Loucy (cell line): ENCODE measurements around the gene OGFR.

ENCODE experiments used
- H2AFZ ChIP-seq: fragments of 200-600 bp; sonication (generic); 2 replicates; pipeline ENCODE4 v1.6.0; 2016; ENCODE audit warnings: antibody characterized with exemption, mild to moderate bottlenecking, low read length, moderate library complexity
- H3F3A ChIP-seq: fragments of 200-600 bp; 2 replicates; pipeline ENCODE4 v1.6.0; 2016; ENCODE audit warnings: antibody characterized with exemption, low read depth, mild to moderate bottlenecking
- H3K27me3 ChIP-seq: fragments of 200-600 bp; sonication (generic); 2 replicates; pipeline ENCODE4 v1.6.1; 2014; ENCODE audit warnings: low read length, mild to moderate bottlenecking; ENCODE audit not compliant: insufficient read depth, poor library complexity, severe bottlenecking
- H3K36me3 ChIP-seq: fragments of 200-600 bp; sonication (generic); 2 replicates; pipeline ENCODE4 v1.6.1; 2016; ENCODE audit warnings: low read length; ENCODE audit not compliant: insufficient read depth
- H3K4me1 ChIP-seq: fragments of 200-600 bp; sonication (generic); 2 replicates; pipeline ENCODE4 v1.5.1; 2014; ENCODE audit warnings: low read length, mild to moderate bottlenecking; ENCODE audit not compliant: insufficient read depth, poor library complexity, severe bottlenecking
- H3K4me2 ChIP-seq: fragments of 200-600 bp; sonication (generic); 2 replicates; pipeline ENCODE4 v1.6.0; 2014; ENCODE audit warnings: antibody characterized with exemption, low read length, low read depth, mild to moderate bottlenecking; ENCODE audit not compliant: poor library complexity, severe bottlenecking
- H3K4me3 ChIP-seq: fragments of 200-600 bp; sonication (generic); 2 replicates; pipeline ENCODE4 v1.5.1; 2014; ENCODE audit warnings: low read length, mild to moderate bottlenecking, mixed read lengths; ENCODE audit not compliant: poor library complexity, severe bottlenecking
- H3K79me2 ChIP-seq: fragments of 200-600 bp; sonication (generic); 2 replicates; pipeline ENCODE4 v1.6.1; 2014; ENCODE audit warnings: low read length; ENCODE audit not compliant: insufficient read depth
- H3K9ac ChIP-seq: fragments of 200-600 bp; sonication (generic); 2 replicates; pipeline ENCODE4 v1.6.0; 2014; ENCODE audit warnings: mild to moderate bottlenecking, low read depth, low read length, moderate library complexity; ENCODE audit not compliant: poor library complexity, severe bottlenecking
- H3K9me2 ChIP-seq: fragments of 200-600 bp; sonication (generic); replicated peaks from 2 replicates; pipeline ENCODE4 v1.6.1; 2016; ENCODE audit warnings: low read depth, low read length, mixed read lengths
- H3K9me3 ChIP-seq: fragments of 200-600 bp; sonication (generic); 2 replicates; pipeline ENCODE4 v1.6.1; 2014; ENCODE audit warnings: mild to moderate bottlenecking, antibody characterized with exemption, low read length, low read depth; ENCODE audit not compliant: insufficient read depth
- H4K20me1 ChIP-seq: fragments of 200-600 bp; sonication (generic); 2 replicates; pipeline ENCODE4 v1.6.0; 2014; ENCODE audit warnings: antibody characterized with exemption, low read length, mild to moderate bottlenecking; ENCODE audit not compliant: insufficient read depth, poor library complexity, severe bottlenecking
- CTCF ChIP-seq: fragments of 200-600 bp; sonication (generic); conservative IDR thresholded peaks from 2 replicates; pipeline ENCODE4 v1.5.1; 2014; ENCODE audit warnings: mild to moderate bottlenecking, antibody characterized with exemption, low read length
- EZH2phosphoT487 ChIP-seq: fragments of 200-600 bp; IDR thresholded peaks from 2 replicates; pipeline ENCODE4 v1.6.1; 2018; ENCODE audit warnings: antibody characterized with exemption, mild to moderate bottlenecking, moderate library complexity, borderline replicate concordance

Gene OGFR

DNA sequence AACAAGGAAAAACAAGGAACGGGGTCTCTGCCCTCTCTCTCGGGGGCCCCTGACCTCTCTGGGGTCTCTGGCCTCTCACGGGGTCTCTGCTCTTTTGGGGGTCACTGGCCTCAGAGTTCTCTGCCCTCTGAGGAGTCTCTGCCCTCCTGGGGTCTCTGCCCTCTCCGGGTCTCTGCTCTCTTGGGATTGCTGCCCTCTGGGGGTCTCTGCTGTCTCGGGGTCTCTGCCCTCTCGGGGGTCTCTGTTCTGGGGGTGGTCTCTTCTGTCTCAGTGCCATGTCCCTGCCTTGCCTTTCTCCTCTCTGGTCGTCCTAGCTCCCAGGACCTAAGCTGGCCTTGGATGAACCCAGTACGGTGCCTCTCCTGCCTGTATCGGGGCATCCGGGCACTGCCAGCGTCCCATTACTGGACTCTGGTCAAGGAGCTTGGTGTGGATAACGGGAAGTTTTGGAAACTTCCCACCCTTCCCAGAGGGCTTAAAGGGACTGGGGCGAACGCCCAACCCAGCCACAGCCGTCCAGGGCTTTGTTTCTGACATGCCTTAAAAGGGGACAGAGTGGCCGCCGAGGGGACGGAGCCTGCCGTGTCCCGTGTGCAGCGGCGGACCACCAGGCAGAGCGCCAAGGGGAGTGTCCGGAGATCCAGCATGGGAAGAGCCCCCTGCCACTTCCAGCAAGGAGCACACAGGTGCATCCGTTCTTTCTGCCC, 33.1 kb upstream of the OGFR start:
- Histone ChIP-seq H3F3A (no peaks in the 10 kb centered on the region), H2AFZ (no peak overlapping the region), H4K20me1 (no peaks in the 10 kb centered on the region), H3K9ac (no peak overlapping the region), H3K4me3 (no peak overlapping the region), H3K4me1 (peaks cover 29% of the 10 kb centered on the region), H3K27me3 (no peaks in the 10 kb centered on the region), H3K36me3 (no peaks in the 10 kb centered on the region), H3K9me2 (no peaks in the 10 kb centered on the region), H3K4me2 (no peak overlapping the region), H3K79me2 (0 out of 2 replicates have a peak, but pooled peaks cover 4% of the 10 kb centered on the region), H3K9me3 (no peaks in the 10 kb centered on the region)
- no peak for TF ChIP-seq EZH2phosphoT487
- TF ChIP-seq CTCF: no peak

DNA sequence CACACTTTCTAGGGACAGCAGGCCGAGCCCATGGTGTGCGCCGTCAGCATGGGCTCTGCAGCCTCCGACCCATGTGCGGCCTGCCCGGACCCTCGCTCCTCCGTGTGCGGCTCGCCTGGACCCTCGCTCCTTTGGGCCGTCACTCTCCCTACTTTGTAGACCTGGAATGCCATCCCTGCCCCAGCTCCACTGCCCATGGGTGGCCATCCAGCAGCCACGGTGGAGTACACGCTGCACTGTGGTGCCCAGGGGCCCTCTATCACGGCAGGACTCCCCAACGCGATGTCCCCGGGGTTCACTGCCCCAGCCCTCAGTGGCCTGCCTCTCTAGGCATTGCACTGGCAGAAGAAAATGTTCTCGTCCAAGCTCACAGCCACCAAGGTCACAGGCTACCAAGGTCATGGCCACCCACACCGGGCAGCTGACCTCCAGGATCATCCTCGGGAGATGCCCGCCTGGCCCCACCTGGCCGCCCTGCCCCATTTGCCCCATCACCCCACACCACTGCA, 32.5 kb upstream of the OGFR start:
- H3K27me3 ChIP-seq: no peaks in the 10 kb centered on the region
- no peak overlapping the region for H3K4me3 ChIP-seq
- 0 out of 2 replicates have a peak, but pooled peaks cover 4% of the 10 kb centered on the region for H3K79me2 ChIP-seq
- H3K4me1 ChIP-seq: peaks cover 33% of the 10 kb centered on the region
- H2AFZ ChIP-seq: no peak overlapping the region
- H3K9me3 ChIP-seq: no peaks in the 10 kb centered on the region
- H3K9ac ChIP-seq: no peak overlapping the region
- no peaks in the 10 kb centered on the region for H3K36me3 ChIP-seq
- no peak for TF ChIP-seq CTCF
- TF ChIP-seq EZH2phosphoT487: no peak
- H4K20me1 ChIP-seq: no peaks in the 10 kb centered on the region
- H3K4me2 ChIP-seq: no peak overlapping the region
- no peaks in the 10 kb centered on the region for H3K9me2 ChIP-seq
- no peaks in the 10 kb centered on the region for H3F3A ChIP-seq

GRCh38 chr20:62772619-62772989, 32.0 kb upstream of the OGFR start:
- Histone ChIP-seq H3K9me2 (no peaks in the 10 kb centered on the region), H2AFZ (no peak overlapping the region), H3F3A (no peaks in the 10 kb centered on the region), H4K20me1 (no peaks in the 10 kb centered on the region), H3K9me3 (no peaks in the 10 kb centered on the region), H3K4me1 (peaks cover 37% of the 10 kb centered on the region), H3K4me3 (no peak overlapping the region), H3K36me3 (no peaks in the 10 kb centered on the region), H3K27me3 (no peaks in the 10 kb centered on the region), H3K4me2 (no peak overlapping the region), H3K79me2 (0 out of 2 replicates have a peak, but pooled peaks cover 4% of the 10 kb centered on the region), H3K9ac (no peak overlapping the region)
- no peak for TF ChIP-seq CTCF
- no peak for TF ChIP-seq EZH2phosphoT487
